Measurements from ENCODE around the gene PLCH1.

PLCH1 gene

GRCh38 chr3:155488671-155489070 is 256.2 kb downstream of the PLCH1 start:
- no peak for DNase-seq (ENCODE audit: low read depth in 3 of 3, low spot score in 1 of 3)

GRCh38 chr3:155485897-155486296 is 259.0 kb downstream of the PLCH1 start:
- no peak for DNase-seq (ENCODE audit: low read depth in 3 of 3, low spot score in 1 of 3)

GRCh38 chr3:155481591-155481990 is 263.3 kb downstream of the PLCH1 start:
- no peak for DNase-seq (ENCODE audit: low read depth in 3 of 3, low spot score in 1 of 3)

- no peak for DNase-seq (ENCODE audit: low read depth in 3 of 3, low spot score in 1 of 3)
These were observed 263.8 kb downstream of the PLCH1 start for GRCh38 chr3:155481089-155481488.

- DNase-seq (ENCODE audit: low read depth in 3 of 3, low spot score in 1 of 3), result no peak
These were observed 279.2 kb downstream of the PLCH1 start for GRCh38 chr3:155465664-155466063.

- DNase-seq (ENCODE audit: low read depth in 3 of 3, low spot score in 1 of 3), result no peak
These were observed 282.2 kb downstream of the PLCH1 start for GRCh38 chr3:155462672-155463071.

- DNase-seq (ENCODE audit: low read depth in 3 of 3, low spot score in 1 of 3), result no peak
These were observed 287.3 kb downstream of the PLCH1 start for GRCh38 chr3:155457591-155457990.

GRCh38 chr3:155455765-155456164 is 289.1 kb downstream of the PLCH1 start:
- no peak for DNase-seq (ENCODE audit: low read depth in 3 of 3, low spot score in 1 of 3)

GRCh38 chr3:155453512-155453911 is 291.4 kb downstream of the PLCH1 start:
- no peak for DNase-seq (ENCODE audit: low read depth in 3 of 3, low spot score in 1 of 3)

GRCh38 chr3:155449613-155450267 is 295.1 kb downstream of the PLCH1 start:
- DNase-seq (ENCODE audit: low read depth in 3 of 3, low spot score in 1 of 3), result no peak

- DNase-seq (ENCODE audit: low read depth in 3 of 3, low spot score in 1 of 3), result no peak
These were observed 296.3 kb downstream of the PLCH1 start for GRCh38 chr3:155448531-155448930.

GRCh38 chr3:155446366-155446765 is 298.5 kb downstream of the PLCH1 start:
- no peak for DNase-seq (ENCODE audit: low read depth in 3 of 3, low spot score in 1 of 3)

GRCh38 chr3:155444771-155445170 is 300.1 kb downstream of the PLCH1 start:
- no peak for DNase-seq (ENCODE audit: low read depth in 3 of 3, low spot score in 1 of 3)

GRCh38 chr3:155443815-155444214 is 301.1 kb downstream of the PLCH1 start:
- DNase-seq (ENCODE audit: low read depth in 3 of 3, low spot score in 1 of 3), result no peak

GRCh38 chr3:155442072-155442471 is 302.8 kb downstream of the PLCH1 start:
- no peak for DNase-seq (ENCODE audit: low read depth in 3 of 3, low spot score in 1 of 3)

- no peak for DNase-seq (ENCODE audit: low read depth in 3 of 3, low spot score in 1 of 3)
These were observed 303.4 kb downstream of the PLCH1 start for GRCh38 chr3:155441506-155441905.

GRCh38 chr3:155441026-155441425 is 303.8 kb downstream of the PLCH1 start:
- DNase-seq (ENCODE audit: low read depth in 3 of 3, low spot score in 1 of 3), result no peak

GRCh38 chr3:155435821-155436220 is 309.1 kb downstream of the PLCH1 start:
- no peak for DNase-seq (ENCODE audit: low read depth in 3 of 3, low spot score in 1 of 3)

GRCh38 chr3:155431856-155432570 is 312.9 kb downstream of the PLCH1 start:
- no peak for DNase-seq (ENCODE audit: low read depth in 3 of 3, low spot score in 1 of 3)

GRCh38 chr3:155428563-155428962 is 316.3 kb downstream of the PLCH1 start:
- no peak for DNase-seq (ENCODE audit: low read depth in 3 of 3, low spot score in 1 of 3)

GRCh38 chr3:155426524-155427230 is 318.2 kb downstream of the PLCH1 start:
- DNase-seq (ENCODE audit: low read depth in 3 of 3, low spot score in 1 of 3), result no peak

- no peak for DNase-seq (ENCODE audit: low read depth in 3 of 3, low spot score in 1 of 3)
These were observed 319.5 kb downstream of the PLCH1 start for GRCh38 chr3:155425396-155425795.
